K562 (cell line): ENCODE measurements around the gene PRR9. TPM values are rescaled to one million over a fixed set of nuclear protein-coding genes. Genes with fewer than 3 reads are reported as not detected.

ENCODE experiments used
- ATAC-seq: fragments of 200-7000 bp; cut with Tn5 transposase; 3 replicates; pipeline ENCODE4 v1.9.1; 2020; ENCODE audit warnings: moderate library complexity
- BruUV-seq: library from RNA; stranded (reverse); fragments of 400-500 nt; replicated peaks from 2 replicates; lab custom pipeline; 2021; lab: Mats Ljungman, UMichigan
- CTCF ChIA-PET: fragments of 300-600 bp; formaldehyde crosslinking; extraction: SDS; loops from one replicate; lab custom pipeline; 2021; ENCODE audit warnings: low intra/inter-chr PET ratio; lab: Yijun Ruan, JAX
- POLR2A ChIA-PET: fragments of 300-600, 350-650 bp; sonication (Branson Sonifier 250); formaldehyde crosslinking; extraction: SDS; loops from one replicate; lab custom pipeline; 2021; ENCODE audit warnings: antibody characterized with exemption, inconsistent platforms; lab: Yijun Ruan, JAX
- DNase-seq, 4 experiments: peaks; one replicate each; pipeline versions ENCODE4 v3.0.0 to v3.0.0-alpha.2; 2011 to 2018; ENCODE audit warnings: low spot score in 3 of 4, mixed read lengths in 3 of 4; ENCODE audit errors: extremely low read depth in 1 of 4
- FAIRE-seq: peaks from 2 replicates; lab custom pipeline; 2011; peaks lifted over from hg19 to GRCh38; lab: Jason Lieb, UNC
- H2AFZ ChIP-seq: 2 replicates; pipeline ENCODE4 v1.6.0; 2011; ENCODE audit warnings: low read depth, low read length, control low read depth, inconsistent platforms
- H3K27ac ChIP-seq: fragments of 200-600 bp; 3 replicates; pipeline ENCODE4 v1.8.0; 2011; ENCODE audit warnings: low read depth, mild to moderate bottlenecking, control low read depth, inconsistent platforms, low read length, moderate library complexity, mixed read lengths; ENCODE audit errors: extremely low read depth
- H3K27me3 ChIP-seq, 2 experiments: fragments of 300-600 bp in 1 of 2; 2 replicates in 1 of 2; 3 replicates in 1 of 2; pipeline versions ENCODE4 v1.6.0 to v1.8.0; 2011; ENCODE audit warnings: inconsistent platforms in 2 of 2, low read length in 2 of 2, mild to moderate bottlenecking in 1 of 2, mixed read lengths in 1 of 2, moderate library complexity in 1 of 2; ENCODE audit not compliant: control insufficient read depth in 2 of 2, insufficient read depth in 2 of 2
- H3K36me3 ChIP-seq: fragments of 300-600 bp; 3 replicates; pipeline ENCODE4 v1.8.0; 2011; ENCODE audit warnings: mild to moderate bottlenecking, low read length, inconsistent platforms; ENCODE audit not compliant: control insufficient read depth, insufficient read depth
- H3K4me1 ChIP-seq, 2 experiments: fragments of 200-600 bp in 1 of 2; replicated peaks in 1 of 2; 2 replicates in 1 of 2; 3 replicates in 1 of 2; pipeline versions ENCODE4 v1.5.1 to v1.8.0; 2011; ENCODE audit warnings: inconsistent platforms in 2 of 2, low read length in 2 of 2, mild to moderate bottlenecking in 1 of 2, mixed read lengths in 1 of 2, moderate library complexity in 1 of 2; ENCODE audit not compliant: control insufficient read depth in 2 of 2, insufficient read depth in 2 of 2
- H3K4me2 ChIP-seq: 2 replicates; pipeline ENCODE4 v1.6.1; 2011; ENCODE audit warnings: low read length, control low read depth, inconsistent platforms, mixed read lengths; ENCODE audit not compliant: insufficient read depth
- H3K4me3 ChIP-seq: fragments of 200-600 bp; sonication (generic), shearing (Covaris generic); 2 replicates; pipeline ENCODE4 v1.5.1; 2016; ENCODE audit warnings: control low read depth, inconsistent platforms
- H3K79me2 ChIP-seq: fragments of 200-600 bp; 3 replicates; pipeline ENCODE4 v1.8.0; 2011; ENCODE audit warnings: low read length, inconsistent platforms; ENCODE audit not compliant: control insufficient read depth, insufficient read depth
- H3K9ac ChIP-seq, 2 experiments: 2 replicates each; pipeline versions ENCODE4 v1.6.0 to v1.6.1; 2011; ENCODE audit warnings: low read depth in 2 of 2, low read length in 2 of 2, control low read depth in 1 of 2, inconsistent platforms in 1 of 2, mild to moderate bottlenecking in 1 of 2, mixed read lengths in 1 of 2; ENCODE audit not compliant: insufficient read depth in 1 of 2
- H3K9me1 ChIP-seq: one replicate; pipeline ENCODE4 v1.6.0; 2011; ENCODE audit warnings: inconsistent platforms, mild to moderate bottlenecking, low read length, moderate library complexity; ENCODE audit not compliant: control insufficient read depth, insufficient read depth
- H3K9me3 ChIP-seq: replicated peaks from 2 replicates; pipeline ENCODE4 v1.5.1; 2011; ENCODE audit warnings: low read depth, low read length, inconsistent platforms; ENCODE audit not compliant: control insufficient read depth, insufficient read depth
- H4K20me1 ChIP-seq: replicated peaks from 2 replicates; pipeline ENCODE4 v1.6.1; 2011; ENCODE audit warnings: low read length, inconsistent platforms, mixed read lengths; ENCODE audit not compliant: control insufficient read depth, insufficient read depth
- GATAD2A ChIP-seq: fragments of 450-650 bp; IDR thresholded peaks from 2 replicates; pipeline ENCODE4 v1.6.1; 2017
- RBM25 ChIP-seq: fragments of 200-400 bp; formaldehyde crosslinking; IDR thresholded peaks from 2 replicates; pipeline ENCODE4 v1.6.1; 2018; ENCODE audit warnings: low read length, low read depth, moderate library complexity; ENCODE audit not compliant: severe bottlenecking
- SP1 ChIP-seq: sonication (generic); formaldehyde crosslinking; IDR thresholded peaks from 2 replicates; pipeline ENCODE4 v1.8.1; 2022; ENCODE audit warnings: mild to moderate bottlenecking, missing genetic modification reagents
- SPI1 ChIP-seq: IDR thresholded peaks from 2 replicates; pipeline ENCODE4 v1.6.1; 2011; ENCODE audit warnings: low read depth, low read length, control low read depth, borderline replicate concordance
- ZNF134 ChIP-seq: fragments of 250-450 bp; sonication (Bioruptor Pico); conservative IDR thresholded peaks from 2 replicates; pipeline ENCODE4 v1.4.0; 2020
- ZNF561 ChIP-seq: fragments of 450-650 bp; formaldehyde crosslinking; conservative IDR thresholded peaks from 2 replicates; pipeline ENCODE4 v1.4.0; 2020; ENCODE audit warnings: mild to moderate bottlenecking, moderate library complexity
- ZNF79 ChIP-seq: fragments of 250-450 bp; sonication (Bioruptor Pico); IDR thresholded peaks from 2 replicates; pipeline ENCODE4 v1.4.0; 2020; ENCODE audit warnings: low read depth, mild to moderate bottlenecking, moderate library complexity
- WGBS: fragments of 100-300 bp; shearing (Covaris generic); methylation state at CpG from one replicate; pipeline ENCODE4 v1.1.6; 2016; ENCODE audit warnings: low coverage, mixed read lengths; ENCODE audit not compliant: insufficient coverage; ENCODE audit errors: missing lambda C conversion rate; 5-methylcytosine and 5-hydroxymethylcytosine counted together
- in situ Hi-C: fragments of 300-500 bp; cut with MboI; formaldehyde crosslinking; loops from 4 replicates; pipeline ENCODE4 v1.15.0; 2018; ENCODE audit warnings: inconsistent platforms, mixed read lengths
- intact Hi-C: fragments of 100-400 bp; cut with micrococcal nuclease; formaldehyde crosslinking; loops from 2 replicates; pipeline ENCODE4 v1.14.2; 2022
- polyA plus RNA-seq, 8 experiments: library from polyadenylated mRNA; depleted of rRNA in 4 of 8; stranded (reverse) in 5 of 8; unstranded in 3 of 8; fragments of >200 nt; fragmentation: Nextera tagmentation in 2 of 8; fragmentation: Illumina TruSeq in 1 of 8; extraction: Ambion mirVana in 2 of 8; extraction: Trizol in 1 of 8; gene quantifications; 2 replicates each; pipeline versions ENCODE4 v1.2.1 to v1.2.3, GENCODE V29; 2011 to 2014; ENCODE audit warnings: inconsistent platforms in 1 of 8, missing spikeins in 1 of 8
- total RNA-seq, 7 experiments: library from RNA; depleted of rRNA in 6 of 7; stranded (reverse); fragments of >200 nt in 6 of 7; fragmentation: Illumina TruSeq in 2 of 7; extraction: Trizol in 2 of 7; gene quantifications; 2 replicates each; pipeline versions ENCODE4 v1.2.1 to v1.2.3, GENCODE V29; 2011 to 2021; ENCODE audit warnings: low replicate concordance in 1 of 7
- TF ChIP-seq, protein P1 (sequence below): sonication (generic); formaldehyde crosslinking; IDR thresholded peaks from 2 replicates; pipeline ENCODE4 v1.8.0; 2022; ENCODE audit warnings: missing genetic modification reagents, mild to moderate bottlenecking, borderline replicate concordance
- TF ChIP-seq, protein P2 (sequence below), 3 experiments: fragments of 200-800 bp in 1 of 3; fragments of 250-450 bp in 1 of 3; fragments of 450-650 bp in 1 of 3; sonication (Bioruptor Pico) in 1 of 3; sonication (Bioruptor generic) in 1 of 3; formaldehyde crosslinking in 1 of 3; IDR thresholded peaks; 2 replicates each; pipeline versions ENCODE4 v1.6.1 to v1.8.0; 2016 to 2022; ENCODE audit warnings: mild to moderate bottlenecking in 2 of 3, missing genetic modification characterization in 2 of 3, missing compliant biosample characterization in 1 of 3, moderate library complexity in 1 of 3
- TF ChIP-seq, protein P3 (sequence below): fragments of 450-650 bp; IDR thresholded peaks from 2 replicates; pipeline ENCODE4 v1.6.1; 2018; ENCODE audit not compliant: partially characterized antibody
- TF ChIP-seq, protein P4 (sequence below): fragments of 150-350 bp; IDR thresholded peaks from 2 replicates; pipeline ENCODE4 v1.6.1; 2014; ENCODE audit warnings: low read depth, mild to moderate bottlenecking, low read length, borderline replicate concordance

Gene PRR9
- total and polyA plus RNA-seq, 9 of the 15 experiments (the other 6 are each of a cell fraction or from before 2014, with no cell fraction given), result 0.14 to 1.4 (median 0.24) TPM; not detected in 1

DNA sequence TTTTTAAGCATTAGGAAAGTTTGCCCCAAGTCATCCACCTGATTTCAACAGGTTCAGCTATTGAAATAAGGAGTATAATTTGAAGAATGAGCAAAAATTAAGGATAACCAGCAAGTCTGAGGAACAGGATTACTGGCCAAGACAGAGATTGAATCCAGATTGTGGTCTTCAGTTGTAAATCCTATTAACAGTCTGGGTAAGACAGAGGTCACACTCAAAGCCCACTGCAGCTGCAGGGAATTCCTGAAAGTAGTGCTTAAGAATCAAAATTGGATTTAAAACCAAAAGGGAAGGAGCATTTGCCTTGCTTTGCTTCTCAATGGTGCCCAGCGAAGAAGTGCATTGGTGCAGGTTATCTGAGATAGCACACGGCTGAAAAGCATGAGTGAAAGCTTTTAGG is 35.7 kb downstream of the PRR9 start:
- no peak for FAIRE-seq
- Histone ChIP-seq H3K27ac (no peak overlapping the region), H3K9me3 (no peaks in the 10 kb centered on the region), H2AFZ (no peak overlapping the region), H3K9ac (no peak overlapping the region), H3K27me3 (peaks cover 2 to 5% of the 10 kb centered on the region in 2 experiments; a peak in 3 of 5 replicates), H3K79me2 (no peaks in the 10 kb centered on the region), H3K4me2 (no peak overlapping the region), H3K4me1 (no peaks in the 10 kb centered on the region), H4K20me1 (no peaks in the 10 kb centered on the region), H3K9me1 (no peaks in the 10 kb centered on the region), H3K4me3 (no peak overlapping the region), H3K36me3 (no peaks in the 10 kb centered on the region)
- intact Hi-C loops, result no loop called here
- 0% methylated on average over 2 of the region's 2 CpGs for WGBS
- in situ Hi-C loops, result no loop called here
- CTCF ChIA-PET, result no interaction called here
- no TSS peak for BruUV-seq
- no peak for ATAC-seq
- POLR2A ChIA-PET, result no interaction called here
- DNase-seq, result no peak
- TF ChIP-seq, protein P1, sequence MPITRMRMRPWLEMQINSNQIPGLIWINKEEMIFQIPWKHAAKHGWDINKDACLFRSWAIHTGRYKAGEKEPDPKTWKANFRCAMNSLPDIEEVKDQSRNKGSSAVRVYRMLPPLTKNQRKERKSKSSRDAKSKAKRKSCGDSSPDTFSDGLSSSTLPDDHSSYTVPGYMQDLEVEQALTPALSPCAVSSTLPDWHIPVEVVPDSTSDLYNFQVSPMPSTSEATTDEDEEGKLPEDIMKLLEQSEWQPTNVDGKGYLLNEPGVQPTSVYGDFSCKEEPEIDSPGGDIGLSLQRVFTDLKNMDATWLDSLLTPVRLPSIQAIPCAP (CRISPR knock-in tag), result no peak
- TF ChIP-seq SP1 (no peak), ZNF79 (CRISPR knock-in tag) (no peak), RBM25 (no peak), SPI1 (no peak), ZNF561 (CRISPR knock-in tag) (no peak), ZNF134 (no peak), GATAD2A (no peak)
- TF ChIP-seq, protein P2, sequence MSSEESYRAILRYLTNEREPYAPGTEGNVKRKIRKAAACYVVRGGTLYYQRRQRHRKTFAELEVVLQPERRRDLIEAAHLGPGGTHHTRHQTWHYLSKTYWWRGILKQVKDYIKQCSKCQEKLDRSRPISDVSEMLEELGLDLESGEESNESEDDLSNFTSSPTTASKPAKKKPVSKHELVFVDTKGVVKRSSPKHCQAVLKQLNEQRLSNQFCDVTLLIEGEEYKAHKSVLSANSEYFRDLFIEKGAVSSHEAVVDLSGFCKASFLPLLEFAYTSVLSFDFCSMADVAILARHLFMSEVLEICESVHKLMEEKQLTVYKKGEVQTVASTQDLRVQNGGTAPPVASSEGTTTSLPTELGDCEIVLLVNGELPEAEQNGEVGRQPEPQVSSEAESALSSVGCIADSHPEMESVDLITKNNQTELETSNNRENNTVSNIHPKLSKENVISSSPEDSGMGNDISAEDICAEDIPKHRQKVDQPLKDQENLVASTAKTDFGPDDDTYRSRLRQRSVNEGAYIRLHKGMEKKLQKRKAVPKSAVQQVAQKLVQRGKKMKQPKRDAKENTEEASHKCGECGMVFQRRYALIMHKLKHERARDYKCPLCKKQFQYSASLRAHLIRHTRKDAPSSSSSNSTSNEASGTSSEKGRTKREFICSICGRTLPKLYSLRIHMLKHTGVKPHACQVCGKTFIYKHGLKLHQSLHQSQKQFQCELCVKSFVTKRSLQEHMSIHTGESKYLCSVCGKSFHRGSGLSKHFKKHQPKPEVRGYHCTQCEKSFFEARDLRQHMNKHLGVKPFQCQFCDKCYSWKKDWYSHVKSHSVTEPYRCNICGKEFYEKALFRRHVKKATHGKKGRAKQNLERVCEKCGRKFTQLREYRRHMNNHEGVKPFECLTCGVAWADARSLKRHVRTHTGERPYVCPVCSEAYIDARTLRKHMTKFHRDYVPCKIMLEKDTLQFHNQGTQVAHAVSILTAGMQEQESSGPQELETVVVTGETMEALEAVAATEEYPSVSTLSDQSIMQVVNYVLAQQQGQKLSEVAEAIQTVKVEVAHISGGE (CRISPR knock-in tag; IDR thresholded peaks at IDR 0.05), result no peak
- TF ChIP-seq, protein P3, sequence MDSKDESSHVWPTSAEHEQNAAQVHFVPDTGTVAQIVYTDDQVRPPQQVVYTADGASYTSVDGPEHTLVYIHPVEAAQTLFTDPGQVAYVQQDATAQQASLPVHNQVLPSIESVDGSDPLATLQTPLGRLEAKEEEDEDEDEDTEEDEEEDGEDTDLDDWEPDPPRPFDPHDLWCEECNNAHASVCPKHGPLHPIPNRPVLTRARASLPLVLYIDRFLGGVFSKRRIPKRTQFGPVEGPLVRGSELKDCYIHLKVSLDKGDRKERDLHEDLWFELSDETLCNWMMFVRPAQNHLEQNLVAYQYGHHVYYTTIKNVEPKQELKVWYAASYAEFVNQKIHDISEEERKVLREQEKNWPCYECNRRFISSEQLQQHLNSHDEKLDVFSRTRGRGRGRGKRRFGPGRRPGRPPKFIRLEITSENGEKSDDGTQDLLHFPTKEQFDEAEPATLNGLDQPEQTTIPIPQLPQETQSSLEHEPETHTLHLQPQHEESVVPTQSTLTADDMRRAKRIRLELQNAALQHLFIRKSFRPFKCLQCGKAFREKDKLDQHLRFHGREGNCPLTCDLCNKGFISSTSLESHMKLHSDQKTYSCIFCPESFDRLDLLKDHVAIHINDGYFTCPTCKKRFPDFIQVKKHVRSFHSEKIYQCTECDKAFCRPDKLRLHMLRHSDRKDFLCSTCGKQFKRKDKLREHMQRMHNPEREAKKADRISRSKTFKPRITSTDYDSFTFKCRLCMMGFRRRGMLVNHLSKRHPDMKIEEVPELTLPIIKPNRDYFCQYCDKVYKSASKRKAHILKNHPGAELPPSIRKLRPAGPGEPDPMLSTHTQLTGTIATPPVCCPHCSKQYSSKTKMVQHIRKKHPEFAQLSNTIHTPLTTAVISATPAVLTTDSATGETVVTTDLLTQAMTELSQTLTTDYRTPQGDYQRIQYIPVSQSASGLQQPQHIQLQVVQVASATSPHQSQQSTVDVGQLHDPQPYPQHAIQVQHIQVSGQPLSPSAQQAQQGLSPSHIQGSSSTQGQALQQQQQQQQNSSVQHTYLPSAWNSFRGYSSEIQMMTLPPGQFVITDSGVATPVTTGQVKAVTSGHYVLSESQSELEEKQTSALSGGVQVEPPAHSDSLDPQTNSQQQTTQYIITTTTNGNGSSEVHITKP, result no peak
- TF ChIP-seq, protein P4, sequence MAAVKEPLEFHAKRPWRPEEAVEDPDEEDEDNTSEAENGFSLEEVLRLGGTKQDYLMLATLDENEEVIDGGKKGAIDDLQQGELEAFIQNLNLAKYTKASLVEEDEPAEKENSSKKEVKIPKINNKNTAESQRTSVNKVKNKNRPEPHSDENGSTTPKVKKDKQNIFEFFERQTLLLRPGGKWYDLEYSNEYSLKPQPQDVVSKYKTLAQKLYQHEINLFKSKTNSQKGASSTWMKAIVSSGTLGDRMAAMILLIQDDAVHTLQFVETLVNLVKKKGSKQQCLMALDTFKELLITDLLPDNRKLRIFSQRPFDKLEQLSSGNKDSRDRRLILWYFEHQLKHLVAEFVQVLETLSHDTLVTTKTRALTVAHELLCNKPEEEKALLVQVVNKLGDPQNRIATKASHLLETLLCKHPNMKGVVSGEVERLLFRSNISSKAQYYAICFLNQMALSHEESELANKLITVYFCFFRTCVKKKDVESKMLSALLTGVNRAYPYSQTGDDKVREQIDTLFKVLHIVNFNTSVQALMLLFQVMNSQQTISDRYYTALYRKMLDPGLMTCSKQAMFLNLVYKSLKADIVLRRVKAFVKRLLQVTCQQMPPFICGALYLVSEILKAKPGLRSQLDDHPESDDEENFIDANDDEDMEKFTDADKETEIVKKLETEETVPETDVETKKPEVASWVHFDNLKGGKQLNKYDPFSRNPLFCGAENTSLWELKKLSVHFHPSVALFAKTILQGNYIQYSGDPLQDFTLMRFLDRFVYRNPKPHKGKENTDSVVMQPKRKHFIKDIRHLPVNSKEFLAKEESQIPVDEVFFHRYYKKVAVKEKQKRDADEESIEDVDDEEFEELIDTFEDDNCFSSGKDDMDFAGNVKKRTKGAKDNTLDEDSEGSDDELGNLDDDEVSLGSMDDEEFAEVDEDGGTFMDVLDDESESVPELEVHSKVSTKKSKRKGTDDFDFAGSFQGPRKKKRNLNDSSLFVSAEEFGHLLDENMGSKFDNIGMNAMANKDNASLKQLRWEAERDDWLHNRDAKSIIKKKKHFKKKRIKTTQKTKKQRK, result no peak
